Hair follicle dermal papilla cell (primary cell): ENCODE data around the gene HIBCH. TPM values are rescaled to one million over a fixed set of nuclear protein-coding genes. Genes with fewer than 3 reads are reported as not detected.

Experiments used
- total RNA-seq: library from RNA; depleted of rRNA; stranded (reverse); fragments of >200 nt; gene quantifications from 2 replicates; pipeline ENCODE4 v1.2.3, GENCODE V29; 2012

Gene HIBCH
- total RNA-seq = 10.6 and 11.8 TPM in 2 replicates

DNA sequence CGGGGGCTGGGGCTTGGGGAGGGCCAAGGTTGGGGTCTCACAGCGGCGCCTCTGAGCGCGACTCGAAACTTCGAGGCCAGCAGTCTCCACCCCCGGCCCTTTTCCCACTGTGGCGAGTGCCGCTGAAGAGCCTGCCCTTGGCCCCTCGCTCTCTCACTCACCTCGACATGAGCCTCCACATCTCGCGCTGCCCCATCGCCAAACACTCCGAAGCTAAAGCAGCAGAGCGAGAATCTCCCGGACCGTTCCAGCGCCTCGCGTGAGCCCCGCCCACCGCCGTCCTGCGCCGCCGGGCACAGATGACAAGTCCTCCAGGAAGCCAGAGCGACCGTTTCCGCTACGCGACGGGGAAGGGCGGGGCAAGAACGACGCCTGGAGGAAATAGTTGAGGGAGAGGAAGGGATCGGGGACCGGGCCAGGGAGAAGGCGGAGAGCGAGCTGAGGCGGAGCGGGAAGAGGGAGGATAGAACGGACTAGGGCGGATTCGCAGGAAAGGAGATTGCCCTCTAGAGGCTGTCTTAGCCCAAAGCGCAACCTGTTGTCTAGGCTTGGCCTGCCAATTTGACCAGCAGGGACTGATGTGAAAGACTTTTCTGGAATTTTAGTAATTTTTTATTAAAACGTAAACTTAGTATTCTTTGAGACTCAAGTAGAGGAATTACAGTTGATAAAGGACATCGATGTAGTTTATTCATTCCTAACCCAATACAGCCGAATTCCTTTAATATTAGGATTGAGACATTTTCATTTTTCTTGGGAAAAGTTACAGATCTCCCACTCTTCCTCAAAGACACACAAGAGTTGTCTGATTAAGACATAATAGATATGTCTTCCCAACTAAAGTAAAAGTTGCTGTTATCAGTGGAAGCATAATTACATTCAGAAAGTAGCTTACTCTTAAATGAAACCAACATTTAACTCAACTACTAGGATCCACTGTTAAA is at the start of gene HIBCH:
Gene HIBCH (minus strand): TSS at position 272 of the 944 bp plus-strand sequence. CDS start 76 bp downstream, at position 196.

GRCh38 chr2:190343536-190344275 is 24.1 kb upstream of the HIBCH start, which contains the start of gene INPP1:
Gene INPP1 (plus strand): TSS chr2:190343589. CDS start chr2:190360103, 16,514 bp downstream.

Other genes with a start within 250 kb of the HIBCH start
- gene INPP1, start 23.8 kb upstream of the HIBCH start, total RNA-seq = 7.1 and 9.6 TPM in 2 replicates
- gene MFSD6, start 88.5 kb upstream of the HIBCH start, total RNA-seq = 20.8 and 22.2 TPM in 2 replicates
- 5.1 and 7.3 TPM in 2 replicates for gene NEMP2, start 214.9 kb upstream of the HIBCH start, total RNA-seq